Measurements from ENCODE around the gene ROBO1.

The ROBO1 gene

GRCh38 chr3:78825118-78825857 is 942.5 kb downstream of the ROBO1 start:
- no peak for DNase-seq

- no peak for DNase-seq
Measured at GRCh38 chr3:78823859-78824258, 943.9 kb downstream of the ROBO1 start.

DNA sequence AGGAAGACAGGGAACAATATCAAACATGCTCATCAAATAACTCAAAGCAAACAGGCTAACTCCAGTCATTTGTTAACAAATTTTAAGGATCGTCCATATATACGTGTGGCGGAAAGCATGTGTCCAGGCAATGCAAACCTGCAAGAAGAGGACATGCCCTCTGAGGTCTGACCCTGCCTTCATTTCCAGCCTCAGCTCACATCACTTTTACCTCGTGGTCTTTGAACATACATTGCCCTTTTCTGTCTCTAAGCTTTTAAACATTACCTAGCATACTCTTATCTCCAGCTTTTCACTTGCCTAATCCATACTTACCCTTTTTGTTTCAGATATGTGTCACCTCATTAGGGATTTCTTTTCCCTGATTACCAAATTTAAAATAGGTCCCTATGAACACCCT is 944.4 kb downstream of the ROBO1 start:
- no peak for DNase-seq

DNA sequence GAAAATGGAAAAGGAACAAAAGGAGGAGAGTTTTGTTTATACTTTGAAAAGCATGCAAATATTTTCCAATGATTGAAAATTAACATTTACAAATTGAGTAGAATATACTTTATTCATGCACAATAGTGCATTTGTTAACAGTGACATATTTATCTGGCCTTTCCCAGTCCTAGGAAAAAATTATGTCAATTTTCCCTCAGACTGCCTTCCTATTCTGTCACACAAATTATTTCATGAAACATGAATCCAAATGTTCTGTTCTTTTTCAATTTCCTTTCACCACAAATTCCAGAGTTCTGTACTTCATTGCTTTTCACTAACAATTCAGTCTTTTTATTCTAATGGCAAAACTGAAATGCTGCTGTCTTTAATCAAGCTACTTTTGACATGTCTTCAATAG is 945.1 kb downstream of the ROBO1 start:
- DNase-seq, result no peak

DNA sequence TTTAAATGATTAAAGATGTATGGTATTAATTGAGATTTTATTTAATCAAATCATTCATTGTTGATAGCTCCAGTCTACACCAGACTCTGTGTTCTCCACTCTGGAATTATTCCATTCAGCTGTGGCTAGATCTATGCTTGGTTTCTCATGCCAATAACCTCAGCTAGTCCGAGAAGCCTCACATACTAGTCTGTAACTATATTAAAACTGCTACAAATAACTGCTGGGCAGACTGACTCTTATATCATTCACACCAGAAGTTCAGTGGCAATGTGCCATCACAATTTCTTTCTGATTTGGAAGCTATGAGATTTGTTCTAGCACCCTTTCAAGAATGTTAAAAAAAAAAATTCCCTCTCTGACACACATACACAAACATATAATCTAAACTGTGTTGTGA is 947.3 kb downstream of the ROBO1 start:
- DNase-seq, result no peak

DNA sequence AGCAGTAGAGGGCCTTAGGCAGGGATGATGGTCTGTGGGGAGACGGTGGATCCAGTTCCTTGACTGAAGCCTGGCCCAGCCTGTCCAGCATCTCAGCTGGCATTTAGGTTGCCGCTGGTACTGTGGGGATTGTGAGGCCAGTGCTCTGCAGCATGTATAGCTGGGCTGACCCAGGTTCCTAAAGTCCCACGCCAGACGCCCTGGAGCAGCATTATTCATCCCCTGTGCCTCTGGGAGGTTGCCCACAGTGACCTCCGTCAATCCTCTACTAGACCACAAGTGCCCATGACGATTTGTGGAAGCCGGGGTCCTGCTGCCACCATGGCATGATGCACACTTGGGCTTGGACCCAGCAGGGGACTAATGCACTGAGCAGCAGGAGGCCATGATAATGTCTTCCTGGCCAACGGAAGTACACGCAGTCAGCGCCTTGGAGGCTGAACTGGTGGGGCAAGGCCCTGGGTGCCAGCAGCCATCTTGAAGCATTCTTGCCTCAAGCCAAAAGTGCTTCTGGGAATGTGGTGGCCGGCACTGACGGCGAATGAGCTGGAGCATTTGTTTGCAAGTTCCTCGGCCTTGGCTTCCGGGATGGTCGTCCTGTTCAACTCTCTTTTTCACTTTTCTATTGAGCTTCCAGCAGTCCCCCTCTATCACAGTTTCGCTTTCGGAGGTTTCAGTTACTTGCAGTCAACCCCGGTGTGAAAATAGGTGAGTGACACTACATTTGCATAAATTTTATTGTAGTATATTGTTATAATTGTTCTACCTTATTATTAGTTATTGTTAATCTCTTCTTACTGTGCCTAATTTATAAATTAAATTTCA is 949.4 kb downstream of the ROBO1 start:
- DNase-seq, result no peak

DNA sequence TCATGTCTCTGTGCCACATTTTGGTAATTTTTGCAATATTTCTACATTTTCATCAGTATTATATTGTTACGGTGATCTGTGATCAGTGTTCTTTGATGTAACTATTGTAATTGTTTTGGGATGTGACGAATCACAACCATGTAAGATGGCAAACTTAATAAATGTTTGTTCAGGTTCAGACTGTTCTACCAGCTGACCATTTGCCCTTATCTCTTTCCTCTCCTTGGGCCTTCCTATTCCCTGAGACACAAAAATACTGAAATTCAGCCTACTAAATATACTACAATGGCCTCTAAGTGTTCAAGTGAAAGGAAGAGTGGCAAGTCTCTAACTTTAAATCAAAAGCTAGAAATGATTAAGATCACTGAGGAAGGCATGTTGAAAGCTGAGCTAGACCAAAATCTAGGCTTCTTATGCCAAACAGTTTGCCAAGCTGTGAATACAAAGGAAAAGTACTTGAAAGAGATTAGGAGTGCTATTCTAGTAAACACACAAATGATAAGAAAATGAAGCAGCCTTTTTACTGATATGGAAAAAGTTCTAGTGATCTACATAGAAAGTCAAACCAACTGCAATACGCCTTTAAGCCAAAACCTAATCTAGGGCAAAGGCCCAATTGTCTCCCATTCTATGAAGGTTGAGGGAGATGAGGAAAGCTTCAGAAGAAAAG is 952.8 kb downstream of the ROBO1 start:
- DNase-seq, result no peak

- no peak for DNase-seq
Measured at GRCh38 chr3:78812166-78812565, 955.6 kb downstream of the ROBO1 start.

GRCh38 chr3:78809966-78810365 is 957.8 kb downstream of the ROBO1 start:
- DNase-seq, result no peak

- DNase-seq, result no peak
Measured at GRCh38 chr3:78804251-78805037, 963.4 kb downstream of the ROBO1 start.

DNA sequence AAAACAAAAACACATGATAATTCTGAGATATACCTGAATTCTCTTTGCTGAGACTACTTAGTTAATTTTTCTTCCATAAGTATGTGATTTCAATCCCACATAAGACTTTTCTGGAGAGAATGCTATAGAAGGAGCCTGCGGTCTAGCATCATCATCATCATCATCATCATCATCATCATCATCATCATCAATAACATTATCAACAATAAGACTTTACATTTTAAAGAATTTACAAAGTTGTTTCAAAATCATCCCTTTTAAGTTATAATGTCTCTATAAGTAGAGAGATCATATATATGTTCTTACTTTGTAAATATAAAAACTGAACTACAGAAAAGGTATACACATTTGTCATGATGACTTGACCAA is 965.3 kb downstream of the ROBO1 start:
- no peak for DNase-seq

- no peak for DNase-seq
Measured at GRCh38 chr3:78801926-78802561, 965.8 kb downstream of the ROBO1 start.

GRCh38 chr3:78799681-78800080 is 968.1 kb downstream of the ROBO1 start:
- no peak for DNase-seq

GRCh38 chr3:78798266-78798832 is 969.4 kb downstream of the ROBO1 start:
- DNase-seq, result no peak

- DNase-seq, result no peak
Measured at GRCh38 chr3:78794431-78794830, 973.4 kb downstream of the ROBO1 start.

DNA sequence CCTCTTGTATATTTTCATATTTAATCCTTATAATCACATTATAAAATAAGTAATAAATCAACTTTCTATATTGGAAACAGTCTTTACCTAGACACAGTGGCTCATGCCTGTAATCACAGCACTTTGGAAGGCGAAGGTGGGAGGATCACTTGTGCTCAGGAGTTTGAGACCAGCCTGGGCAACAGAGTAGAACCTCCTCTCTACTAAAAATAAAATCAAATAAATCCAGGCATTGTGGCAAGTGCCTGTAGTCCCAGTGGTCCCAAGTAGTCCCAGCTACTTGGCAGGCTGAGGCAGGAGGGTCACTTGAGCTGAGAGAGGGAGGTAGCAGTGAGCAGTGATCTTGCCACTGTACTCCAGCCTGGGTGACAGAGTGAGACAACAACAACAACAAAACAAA is 975.1 kb downstream of the ROBO1 start:
- no peak for DNase-seq

GRCh38 chr3:78792212-78792611 is 975.6 kb downstream of the ROBO1 start:
- no peak for DNase-seq

- no peak for DNase-seq
Measured at GRCh38 chr3:78791753-78792152, 976.0 kb downstream of the ROBO1 start.

- DNase-seq, result no peak
Measured at GRCh38 chr3:78788839-78789238, 979.0 kb downstream of the ROBO1 start.

DNA sequence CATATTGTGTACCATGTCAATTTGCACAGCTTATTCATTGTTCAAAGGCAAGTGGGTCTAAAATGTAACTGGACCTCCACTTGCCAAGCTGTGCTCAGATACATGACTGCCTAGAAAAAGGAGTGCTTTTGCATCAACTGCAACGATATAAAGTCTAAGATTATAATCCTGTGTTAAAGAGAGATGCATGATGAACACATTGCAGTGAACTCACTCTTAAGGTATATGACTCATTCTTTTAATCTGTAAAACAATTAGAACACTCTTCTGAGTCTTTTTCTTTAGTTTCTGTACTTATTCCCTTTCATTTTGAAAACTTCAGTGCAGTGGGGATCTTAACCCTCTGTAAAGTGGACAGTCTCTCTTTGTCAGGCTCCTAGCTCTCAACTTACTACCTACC is 982.8 kb downstream of the ROBO1 start:
- DNase-seq, result no peak

DNA sequence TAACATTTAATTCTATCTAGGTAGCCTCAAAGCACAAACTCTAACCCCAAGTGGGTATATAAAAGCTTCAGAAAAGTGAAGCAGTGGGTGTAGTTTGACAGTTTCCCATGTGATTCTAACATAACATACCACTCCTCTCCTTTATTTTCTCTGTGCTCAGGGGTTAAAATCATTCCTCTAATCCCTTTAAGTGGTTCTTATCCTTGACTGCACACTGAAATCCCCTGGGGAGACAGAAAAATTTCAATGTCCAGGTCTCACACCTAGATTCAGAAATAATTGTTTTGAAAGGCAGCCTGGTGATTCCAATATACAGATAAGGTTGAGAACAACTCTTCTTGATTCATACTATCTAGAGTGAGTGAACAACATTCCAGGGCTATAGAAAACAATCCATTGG is 986.4 kb downstream of the ROBO1 start:
- no peak for DNase-seq

Data from activated T-cell treated with anti-CD3 and anti-CD28 coated beads for 4 hours (primary cell).